A673 (cell line): ENCODE results near the gene RAB33B. TPM values are rescaled to one million over a fixed set of nuclear protein-coding genes. Genes with fewer than 3 reads are reported as not detected.
"Not testable (repeated sequence)": the region's sequence is repeated elsewhere in the genome, so short reads cannot be mapped to it uniquely, and the experiment has no call there.

Experiments
- BruUV-seq: library from RNA; stranded (reverse); fragments of 400-500 nt; replicated peaks from 2 replicates; lab custom pipeline; 2021; lab: Mats Ljungman, UMichigan
- CTCF ChIA-PET: fragments of 300-600 bp; sonication (Branson Sonifier 250); formaldehyde crosslinking; loops from one replicate; lab custom pipeline; 2022; ENCODE audit warnings: antibody characterized with exemption; lab: Charles Lee
- POLR2A ChIA-PET: fragments of 300-600 bp; sonication (Branson Sonifier 250); formaldehyde crosslinking; loops from one replicate; lab custom pipeline; 2022; ENCODE audit warnings: antibody characterized with exemption; ENCODE audit not compliant: low non-redundant PET; lab: Charles Lee
- DNase-seq: peaks from one replicate; pipeline ENCODE4 v3.0.0-alpha.2; 2015; ENCODE audit warnings: low spot score
- H3K27ac ChIP-seq: fragments of 200-600 bp; sonication (generic); 2 replicates; pipeline ENCODE4 v1.5.1; 2016; ENCODE audit warnings: mixed run types, low read depth, mild to moderate bottlenecking, mixed read lengths, antibody characterized with exemption, low read length; ENCODE audit not compliant: poor library complexity, severe bottlenecking
- H3K27me3 ChIP-seq: fragments of 200-600 bp; sonication (generic); replicated peaks from 2 replicates; pipeline ENCODE4 v1.6.1; 2017; ENCODE audit warnings: mixed run types, low read depth, mild to moderate bottlenecking, mixed read lengths, antibody characterized with exemption, low read length; ENCODE audit not compliant: insufficient read depth, poor library complexity
- H3K36me3 ChIP-seq: fragments of 200-600 bp; sonication (generic); 2 replicates; pipeline ENCODE4 v1.6.1; 2016; ENCODE audit warnings: mixed run types, mild to moderate bottlenecking, mixed read lengths, antibody characterized with exemption, low read length; ENCODE audit not compliant: insufficient read depth, poor library complexity, severe bottlenecking
- H3K4me1 ChIP-seq: fragments of 200-600 bp; sonication (generic); 2 replicates; pipeline ENCODE4 v1.6.1; 2017; ENCODE audit warnings: mixed run types, mild to moderate bottlenecking, mixed read lengths, antibody characterized with exemption, low read length; ENCODE audit not compliant: insufficient read depth, poor library complexity, severe bottlenecking
- H3K4me3 ChIP-seq: fragments of 200-600 bp; sonication (generic); 2 replicates; pipeline ENCODE4 v1.5.1; 2016; ENCODE audit warnings: low read depth, mixed run types, mild to moderate bottlenecking, mixed read lengths, low read length; ENCODE audit not compliant: poor library complexity, severe bottlenecking
- H3K9me3 ChIP-seq: fragments of 200-600 bp; sonication (generic); 2 replicates; pipeline ENCODE4 v1.6.1; 2016; ENCODE audit warnings: mixed run types, low read depth, mild to moderate bottlenecking, mixed read lengths, antibody characterized with exemption, low read length; ENCODE audit not compliant: poor library complexity, severe bottlenecking
- EZH2 ChIP-seq: fragments of 200-600 bp; sonication (generic); IDR thresholded peaks from 2 replicates; pipeline ENCODE4 v1.6.1; 2017; ENCODE audit warnings: borderline replicate concordance, low read depth, mild to moderate bottlenecking, mixed read lengths, antibody characterized with exemption, low read length; ENCODE audit not compliant: poor library complexity, severe bottlenecking
- intact Hi-C: fragments of 100-400 bp; cut with micrococcal nuclease; formaldehyde crosslinking; loops from one replicate; pipeline ENCODE4 v1.10.0; 2022; ENCODE audit not compliant: unreplicated experiment
- total RNA-seq: library from RNA; stranded (reverse); gene quantifications from 2 replicates; pipeline ENCODE4 v1.2.3, GENCODE V29; 2021
- TF ChIP-seq, protein P1 (sequence below): fragments of 300-800, 200-600 bp; sonication (generic); conservative IDR thresholded peaks from 2 replicates; pipeline ENCODE4 v1.5.1; 2017; ENCODE audit warnings: low read depth, mild to moderate bottlenecking, antibody characterized with exemption, low read length, moderate library complexity, mixed read lengths

The RAB33B gene
- total RNA-seq, 1 experiment from 2014 or later = 8.5 TPM

- H3K4me1 ChIP-seq = peaks cover 24% of the 10 kb centered on the region
- POLR2A ChIA-PET = no interaction called here
- no peaks in the 10 kb centered on the region for H3K36me3 ChIP-seq
- no peaks in the 10 kb centered on the region for H3K9me3 ChIP-seq
- BruUV-seq = no TSS peak
- intact Hi-C loops = no loop called here
- DNase-seq = no peak
- H3K27me3 ChIP-seq = no peaks in the 10 kb centered on the region
- TF ChIP-seq EZH2 = no peak
- TF ChIP-seq, protein P1, sequence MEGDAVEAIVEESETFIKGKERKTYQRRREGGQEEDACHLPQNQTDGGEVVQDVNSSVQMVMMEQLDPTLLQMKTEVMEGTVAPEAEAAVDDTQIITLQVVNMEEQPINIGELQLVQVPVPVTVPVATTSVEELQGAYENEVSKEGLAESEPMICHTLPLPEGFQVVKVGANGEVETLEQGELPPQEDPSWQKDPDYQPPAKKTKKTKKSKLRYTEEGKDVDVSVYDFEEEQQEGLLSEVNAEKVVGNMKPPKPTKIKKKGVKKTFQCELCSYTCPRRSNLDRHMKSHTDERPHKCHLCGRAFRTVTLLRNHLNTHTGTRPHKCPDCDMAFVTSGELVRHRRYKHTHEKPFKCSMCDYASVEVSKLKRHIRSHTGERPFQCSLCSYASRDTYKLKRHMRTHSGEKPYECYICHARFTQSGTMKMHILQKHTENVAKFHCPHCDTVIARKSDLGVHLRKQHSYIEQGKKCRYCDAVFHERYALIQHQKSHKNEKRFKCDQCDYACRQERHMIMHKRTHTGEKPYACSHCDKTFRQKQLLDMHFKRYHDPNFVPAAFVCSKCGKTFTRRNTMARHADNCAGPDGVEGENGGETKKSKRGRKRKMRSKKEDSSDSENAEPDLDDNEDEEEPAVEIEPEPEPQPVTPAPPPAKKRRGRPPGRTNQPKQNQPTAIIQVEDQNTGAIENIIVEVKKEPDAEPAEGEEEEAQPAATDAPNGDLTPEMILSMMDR = no peak
- H3K4me3 ChIP-seq = no peak overlapping the region
- no peak overlapping the region for H3K27ac ChIP-seq
- CTCF ChIA-PET = no interaction called here
Observed at GRCh38 chr4:139458999-139459398, 5.1 kb downstream of the RAB33B start.

- no peak for TF ChIP-seq EZH2
- TF ChIP-seq, protein P1 = no peak
- no peak overlapping the region for H3K27ac ChIP-seq
- ChIA-PET CTCF (no interaction called here), POLR2A (no interaction called here)
- no peak overlapping the region for H3K4me3 ChIP-seq
- no peak for DNase-seq
- H3K4me1 ChIP-seq = peaks cover 24% of the 10 kb centered on the region
- no TSS peak for BruUV-seq
- H3K36me3 ChIP-seq = no peaks in the 10 kb centered on the region
- H3K27me3 ChIP-seq = no peaks in the 10 kb centered on the region
- no peaks in the 10 kb centered on the region for H3K9me3 ChIP-seq
- intact Hi-C loops = no loop called here
Observed at GRCh38 chr4:139460565-139460964, 6.6 kb downstream of the RAB33B start.

GRCh38 chr4:139461022-139461628, 7.2 kb downstream of the RAB33B start:
- POLR2A ChIA-PET = no interaction called here
- TF ChIP-seq, protein P1 = no peak
- TF ChIP-seq EZH2 = no peak
- peak; percentile 9 for DNase-seq
- Histone ChIP-seq H3K4me3 (no peak overlapping the region), H3K9me3 (no peaks in the 10 kb centered on the region), H3K4me1 (peaks cover 20% of the 10 kb centered on the region), H3K27me3 (no peaks in the 10 kb centered on the region), H3K27ac (no peak overlapping the region), H3K36me3 (no peaks in the 10 kb centered on the region)
- intact Hi-C loops = no loop called here
- CTCF ChIA-PET = no interaction called here
- no TSS peak for BruUV-seq

DNA sequence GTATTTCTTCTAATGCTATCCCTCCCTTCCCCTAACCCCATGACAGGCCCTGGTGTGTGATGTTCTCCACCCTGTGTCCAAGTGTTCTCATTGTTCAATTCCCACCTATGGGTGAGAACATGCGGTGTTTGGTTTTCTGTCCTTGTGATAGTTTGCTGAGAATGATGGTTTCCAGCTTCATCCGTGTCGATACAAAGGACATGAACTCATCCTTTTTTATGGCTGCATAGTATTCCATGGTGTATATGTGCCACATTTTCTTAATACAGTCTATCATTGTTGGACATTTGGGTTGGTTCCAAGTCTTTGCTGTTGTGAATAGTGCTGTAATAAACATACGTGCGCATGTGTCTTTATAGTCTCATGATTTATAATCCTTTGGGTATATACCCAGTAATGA, 10.6 kb downstream of the RAB33B start:
- H3K4me3 ChIP-seq, H3K27ac ChIP-seq, BruUV-seq, H3K27me3 ChIP-seq, H3K36me3 ChIP-seq, H3K4me1 ChIP-seq, CTCF ChIA-PET, POLR2A ChIA-PET, intact Hi-C loops, H3K9me3 ChIP-seq, DNase-seq: not testable (repeated sequence)
